GM12801 (cell line): ENCODE measurements around the gene TSTD2.

Source experiments
- CTCF ChIP-seq: IDR thresholded peaks from one replicate; pipeline ENCODE4 v1.5.1; 2011; ENCODE audit warnings: control low read depth; ENCODE audit not compliant: insufficient read length; ENCODE audit errors: extremely low read depth

The TSTD2 gene

GRCh38 chr9:97550386-97550785, 82.8 kb downstream of the TSTD2 start:
- TF ChIP-seq CTCF: no peak
